ENCODE data around the gene CCT5.

The CCT5 gene

GRCh38 chr5:10249948-10250805 is at the start of gene CCT5:
TSS of gene CCT5 (plus strand) at chr5:10250280. CDS start at chr5:10250341, 61 bp downstream.
- DNase-seq (ENCODE audit: low spot score) = peak; percentile 100

GRCh38 chr5:10201223-10201868 is 48.7 kb upstream of the CCT5 start:
- no peak for DNase-seq (ENCODE audit: low spot score)

- DNase-seq (ENCODE audit: low spot score) = no peak
Measured at GRCh38 chr5:10202089-10202910, 47.8 kb upstream of the CCT5 start.

GRCh38 chr5:10209004-10209403 is 41.1 kb upstream of the CCT5 start:
- no peak for DNase-seq (ENCODE audit: low spot score)

- DNase-seq (ENCODE audit: low spot score) = no peak
Measured at GRCh38 chr5:10213316-10213715, 36.8 kb upstream of the CCT5 start.

GRCh38 chr5:10214041-10214440 is 36.0 kb upstream of the CCT5 start:
- no peak for DNase-seq (ENCODE audit: low spot score)

- no peak for DNase-seq (ENCODE audit: low spot score)
Measured at GRCh38 chr5:10215366-10215765, 34.7 kb upstream of the CCT5 start.

GRCh38 chr5:10216107-10216506 is 34.0 kb upstream of the CCT5 start:
- no peak for DNase-seq (ENCODE audit: low spot score)

GRCh38 chr5:10218658-10219057 is 31.4 kb upstream of the CCT5 start:
- no peak for DNase-seq (ENCODE audit: low spot score)

GRCh38 chr5:10219068-10219467 is 31.0 kb upstream of the CCT5 start:
- DNase-seq (ENCODE audit: low spot score) = no peak

GRCh38 chr5:10220248-10220647 is 29.8 kb upstream of the CCT5 start:
- no peak for DNase-seq (ENCODE audit: low spot score)

GRCh38 chr5:10222326-10222725 is 27.8 kb upstream of the CCT5 start:
- DNase-seq (ENCODE audit: low spot score) = no peak

GRCh38 chr5:10227379-10227778 is 22.7 kb upstream of the CCT5 start:
- no peak for DNase-seq (ENCODE audit: low spot score)

GRCh38 chr5:10228288-10228687 is 21.8 kb upstream of the CCT5 start:
- DNase-seq (ENCODE audit: low spot score) = no peak

GRCh38 chr5:10229306-10230048 is 20.6 kb upstream of the CCT5 start:
- DNase-seq (ENCODE audit: low spot score) = no peak

GRCh38 chr5:10232386-10232785 is 17.7 kb upstream of the CCT5 start:
- no peak for DNase-seq (ENCODE audit: low spot score)

- no peak for DNase-seq (ENCODE audit: low spot score)
Measured at GRCh38 chr5:10233011-10233410, 17.1 kb upstream of the CCT5 start.

GRCh38 chr5:10233505-10233904 is 16.6 kb upstream of the CCT5 start:
- DNase-seq (ENCODE audit: low spot score) = peak; percentile 82

GRCh38 chr5:10235350-10235749 is 14.7 kb upstream of the CCT5 start:
- no peak for DNase-seq (ENCODE audit: low spot score)

- no peak for DNase-seq (ENCODE audit: low spot score)
Measured at GRCh38 chr5:10243660-10244240, 6.3 kb upstream of the CCT5 start.

GRCh38 chr5:10244342-10244944 is 5.6 kb upstream of the CCT5 start:
- no peak for DNase-seq (ENCODE audit: low spot score)

Data from LoVo (cell line).